ENCODE data around the gene OR5T3.

DNA sequence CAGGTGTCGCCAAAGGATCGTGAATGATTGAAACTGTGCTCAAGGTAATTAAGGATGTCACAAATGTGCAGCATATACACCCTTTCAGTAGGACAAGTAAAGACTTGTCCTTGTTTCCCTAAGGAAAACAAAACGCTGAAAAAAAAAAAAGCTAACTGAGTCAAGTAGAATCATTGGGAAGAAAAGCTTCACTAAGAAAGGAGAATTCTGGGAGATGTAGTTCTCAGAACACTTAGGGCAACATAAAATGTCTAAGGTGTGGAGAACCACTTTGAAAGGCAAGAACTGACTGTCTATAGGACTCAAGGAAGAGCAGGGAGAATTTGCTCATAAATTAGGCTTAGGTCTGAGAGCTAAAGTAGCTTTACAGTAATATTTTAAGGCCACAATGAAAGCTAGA is 19.0 kb downstream of the OR5T3 start:
- TF ChIP-seq, protein P1, sequence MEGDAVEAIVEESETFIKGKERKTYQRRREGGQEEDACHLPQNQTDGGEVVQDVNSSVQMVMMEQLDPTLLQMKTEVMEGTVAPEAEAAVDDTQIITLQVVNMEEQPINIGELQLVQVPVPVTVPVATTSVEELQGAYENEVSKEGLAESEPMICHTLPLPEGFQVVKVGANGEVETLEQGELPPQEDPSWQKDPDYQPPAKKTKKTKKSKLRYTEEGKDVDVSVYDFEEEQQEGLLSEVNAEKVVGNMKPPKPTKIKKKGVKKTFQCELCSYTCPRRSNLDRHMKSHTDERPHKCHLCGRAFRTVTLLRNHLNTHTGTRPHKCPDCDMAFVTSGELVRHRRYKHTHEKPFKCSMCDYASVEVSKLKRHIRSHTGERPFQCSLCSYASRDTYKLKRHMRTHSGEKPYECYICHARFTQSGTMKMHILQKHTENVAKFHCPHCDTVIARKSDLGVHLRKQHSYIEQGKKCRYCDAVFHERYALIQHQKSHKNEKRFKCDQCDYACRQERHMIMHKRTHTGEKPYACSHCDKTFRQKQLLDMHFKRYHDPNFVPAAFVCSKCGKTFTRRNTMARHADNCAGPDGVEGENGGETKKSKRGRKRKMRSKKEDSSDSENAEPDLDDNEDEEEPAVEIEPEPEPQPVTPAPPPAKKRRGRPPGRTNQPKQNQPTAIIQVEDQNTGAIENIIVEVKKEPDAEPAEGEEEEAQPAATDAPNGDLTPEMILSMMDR (IDR thresholded peaks at IDR 0.05) = no peak
- no peak for TF ChIP-seq CBFB (CRISPR knock-in tag; IDR thresholded peaks at IDR 0.05; ENCODE audit: low read depth)
